ENCODE measurements around the gene KCTD13. TPM values are rescaled to one million over a fixed set of nuclear protein-coding genes. Genes with fewer than 3 reads are reported as not detected.
"Not testable (repeated sequence)": the region's sequence is repeated elsewhere in the genome, so short reads cannot be mapped to it uniquely, and the experiment has no call there.

Gene KCTD13
- total and polyA plus RNA-seq, 10 of the 15 experiments (the other 5 are each of a cell fraction or from before 2014, with no cell fraction given): 3.3 to 29.2 (median 12.5) TPM

- TF ChIP-seq, protein P1, sequence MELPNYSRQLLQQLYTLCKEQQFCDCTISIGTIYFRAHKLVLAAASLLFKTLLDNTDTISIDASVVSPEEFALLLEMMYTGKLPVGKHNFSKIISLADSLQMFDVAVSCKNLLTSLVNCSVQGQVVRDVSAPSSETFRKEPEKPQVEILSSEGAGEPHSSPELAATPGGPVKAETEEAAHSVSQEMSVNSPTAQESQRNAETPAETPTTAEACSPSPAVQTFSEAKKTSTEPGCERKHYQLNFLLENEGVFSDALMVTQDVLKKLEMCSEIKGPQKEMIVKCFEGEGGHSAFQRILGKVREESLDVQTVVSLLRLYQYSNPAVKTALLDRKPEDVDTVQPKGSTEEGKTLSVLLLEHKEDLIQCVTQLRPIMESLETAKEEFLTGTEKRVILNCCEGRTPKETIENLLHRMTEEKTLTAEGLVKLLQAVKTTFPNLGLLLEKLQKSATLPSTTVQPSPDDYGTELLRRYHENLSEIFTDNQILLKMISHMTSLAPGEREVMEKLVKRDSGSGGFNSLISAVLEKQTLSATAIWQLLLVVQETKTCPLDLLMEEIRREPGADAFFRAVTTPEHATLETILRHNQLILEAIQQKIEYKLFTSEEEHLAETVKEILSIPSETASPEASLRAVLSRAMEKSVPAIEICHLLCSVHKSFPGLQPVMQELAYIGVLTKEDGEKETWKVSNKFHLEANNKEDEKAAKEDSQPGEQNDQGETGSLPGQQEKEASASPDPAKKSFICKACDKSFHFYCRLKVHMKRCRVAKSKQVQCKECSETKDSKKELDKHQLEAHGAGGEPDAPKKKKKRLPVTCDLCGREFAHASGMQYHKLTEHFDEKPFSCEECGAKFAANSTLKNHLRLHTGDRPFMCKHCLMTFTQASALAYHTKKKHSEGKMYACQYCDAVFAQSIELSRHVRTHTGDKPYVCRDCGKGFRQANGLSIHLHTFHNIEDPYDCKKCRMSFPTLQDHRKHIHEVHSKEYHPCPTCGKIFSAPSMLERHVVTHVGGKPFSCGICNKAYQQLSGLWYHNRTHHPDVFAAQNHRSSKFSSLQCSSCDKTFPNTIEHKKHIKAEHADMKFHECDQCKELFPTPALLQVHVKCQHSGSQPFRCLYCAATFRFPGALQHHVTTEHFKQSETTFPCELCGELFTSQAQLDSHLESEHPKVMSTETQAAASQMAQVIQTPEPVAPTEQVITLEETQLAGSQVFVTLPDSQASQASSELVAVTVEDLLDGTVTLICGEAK (IDR thresholded peaks at IDR 0.05; ENCODE audit: borderline replicate concordance): no peak
- no peak for TF ChIP-seq KLF5 (IDR thresholded peaks at IDR 0.05; ENCODE audit: partially characterized antibody)
- TF ChIP-seq PKNOX1 (IDR thresholded peaks at IDR 0.05): no peak
- TF ChIP-seq SREBF1 (IDR thresholded peaks at IDR 0.05; ENCODE audit: low read length): no peak
These were observed 34.2 kb downstream of the KCTD13 start (continued) for GRCh38 chr16:29891525-29892457.

GRCh38 chr16:29889372-29889771 lies 36.7 kb downstream of the KCTD13 start:
- H2AFZ ChIP-seq (ENCODE audit: control insufficient read depth, low read depth, low read length); FAIRE-seq; in situ Hi-C loops (cut with MboI); H3K79me2 ChIP-seq (ENCODE audit: control insufficient read depth, insufficient read depth, low read length); RAD21 ChIA-PET (ENCODE audit: unreplicated experiment); H4K20me1 ChIP-seq (ENCODE audit: control insufficient read depth, insufficient read depth); H3K4me3 ChIP-seq; BruUV-seq (replicated peaks); H3K27ac ChIP-seq (ENCODE audit: control insufficient read depth, insufficient read depth); H3K9ac ChIP-seq (ENCODE audit: control insufficient read depth, insufficient read depth, low read length); ATAC-seq; H3K27me3 ChIP-seq (replicated peaks in 1 of 2; ENCODE audit: control insufficient read depth in 2 of 2, insufficient read depth in 2 of 2, low read length in 1 of 2); DNase-seq (ENCODE audit: low read depth, low spot score); H3K36me3 ChIP-seq (ENCODE audit: control insufficient read depth in 2 of 2, insufficient read depth in 2 of 2, low read length in 1 of 2); H3K4me1 ChIP-seq (ENCODE audit: control insufficient read depth, insufficient read depth, low read length); H3K4me2 ChIP-seq (ENCODE audit: control insufficient read depth, insufficient read depth); SMC1A ChIA-PET (ENCODE audit: uncharacterized antibody, unreplicated experiment); H3K9me3 ChIP-seq (replicated peaks; ENCODE audit: control insufficient read depth, insufficient read depth, low read length): not testable (repeated sequence)
- 54% methylated on average over 3 of the region's 3 CpGs for WGBS (ENCODE audit: insufficient coverage, insufficient replicate concordance, low lambda C conversion rate, missing lambda C conversion rate)
- ChIA-PET CTCF (interaction anchor here (1.0 kb wide), 1 partner anchor 41 kb away, joined by 4 read pairs; no protein-coding TSS in a partner anchor), POLR2A (interaction anchor here (0.6 kb wide), 2 partner anchors 143 to 901 kb away, joined by 3 to 4 read pairs; no protein-coding TSS in a partner anchor)
- intact Hi-C loops (cut with micrococcal nuclease; ENCODE audit: unreplicated experiment): loop anchor here (2.0 kb wide), 1 partner anchor 53 kb away; no protein-coding TSS in a partner anchor

Data from GM12878 (cell line).